Effector memory CD4-positive, alpha-beta T cell (primary cell): ENCODE measurements around the gene RHOBTB3.

ENCODE experiments used
- DNase-seq, 3 donors: peaks; one replicate each; pipeline ENCODE4 v3.0.0-alpha.2; 2020
- H3K27ac ChIP-seq: 2 replicates; pipeline ENCODE4 v1.7.0; 2013; ENCODE audit warnings: mild to moderate bottlenecking, low read length, moderate library complexity; ENCODE audit not compliant: insufficient read depth, poor library complexity, severe bottlenecking
- H3K27me3 ChIP-seq: replicated peaks from 2 replicates; pipeline ENCODE4 v1.7.0; 2013; ENCODE audit warnings: mild to moderate bottlenecking, low read length; ENCODE audit not compliant: insufficient read depth, control insufficient read depth, poor library complexity, severe bottlenecking
- H3K36me3 ChIP-seq: 2 replicates; pipeline ENCODE4 v1.7.0; 2013; ENCODE audit warnings: mild to moderate bottlenecking, low read length, moderate library complexity; ENCODE audit not compliant: control insufficient read depth, insufficient read depth
- H3K4me1 ChIP-seq: 2 replicates; pipeline ENCODE4 v1.7.0; 2013; ENCODE audit warnings: low read length, mild to moderate bottlenecking; ENCODE audit not compliant: control insufficient read depth, insufficient read depth, poor library complexity, severe bottlenecking
- H3K4me3 ChIP-seq: 2 replicates; pipeline ENCODE4 v1.7.0; 2013; ENCODE audit warnings: low read length, low read depth, mild to moderate bottlenecking; ENCODE audit not compliant: insufficient read depth, poor library complexity, severe bottlenecking
- H3K9me3 ChIP-seq: 2 replicates; pipeline ENCODE4 v1.7.0; 2013; ENCODE audit warnings: mild to moderate bottlenecking, low read length, moderate library complexity; ENCODE audit not compliant: control insufficient read depth

The RHOBTB3 gene

GRCh38 chr5:95839658-95840057, 108.5 kb downstream of the RHOBTB3 start:
- H3K27me3 ChIP-seq, result no peaks in the 10 kb centered on the region
- H3K27ac ChIP-seq, result no peak overlapping the region
- no peak overlapping the region for H3K4me3 ChIP-seq
- H3K9me3 ChIP-seq, result no peaks in the 10 kb centered on the region
- DNase-seq, result no peak
- peaks cover 18% of the 10 kb centered on the region for H3K4me1 ChIP-seq
- H3K36me3 ChIP-seq, result no peaks in the 10 kb centered on the region

GRCh38 chr5:95840956-95841705, 110.0 kb downstream of the RHOBTB3 start:
- Histone ChIP-seq H3K9me3 (no peaks in the 10 kb centered on the region), H3K4me3 (no peak overlapping the region), H3K4me1 (peaks cover 17% of the 10 kb centered on the region), H3K36me3 (no peaks in the 10 kb centered on the region), H3K27me3 (no peaks in the 10 kb centered on the region), H3K27ac (no peak overlapping the region)
- DNase-seq, result no peak

GRCh38 chr5:95841914-95842812, 111.0 kb downstream of the RHOBTB3 start:
- H3K9me3 ChIP-seq, result no peaks in the 10 kb centered on the region
- H3K27me3 ChIP-seq, result no peaks in the 10 kb centered on the region
- H3K27ac ChIP-seq, result no peak overlapping the region
- no peak for DNase-seq
- peaks cover 12% of the 10 kb centered on the region for H3K4me1 ChIP-seq
- H3K36me3 ChIP-seq, result no peaks in the 10 kb centered on the region
- H3K4me3 ChIP-seq, result no peak overlapping the region

GRCh38 chr5:95842854-95843544, 111.9 kb downstream of the RHOBTB3 start:
- Histone ChIP-seq H3K27ac (no peak overlapping the region), H3K36me3 (no peaks in the 10 kb centered on the region), H3K4me3 (no peak overlapping the region), H3K9me3 (no peaks in the 10 kb centered on the region), H3K27me3 (no peaks in the 10 kb centered on the region), H3K4me1 (peaks cover 12% of the 10 kb centered on the region)
- peak; percentile 48 to 51 (median 49) for DNase-seq

- H3K4me3 ChIP-seq, result no peak overlapping the region
- no peaks in the 10 kb centered on the region for H3K9me3 ChIP-seq
- no peaks in the 10 kb centered on the region for H3K36me3 ChIP-seq
- no peak overlapping the region for H3K27ac ChIP-seq
- H3K27me3 ChIP-seq, result no peaks in the 10 kb centered on the region
- no peak for DNase-seq
- H3K4me1 ChIP-seq, result peaks cover 12% of the 10 kb centered on the region
Measured at GRCh38 chr5:95843733-95844223, 112.6 kb downstream of the RHOBTB3 start.

- H3K4me3 ChIP-seq, result no peak overlapping the region
- H3K27me3 ChIP-seq, result no peaks in the 10 kb centered on the region
- no peak for DNase-seq
- H3K9me3 ChIP-seq, result no peaks in the 10 kb centered on the region
- peaks cover 12% of the 10 kb centered on the region for H3K4me1 ChIP-seq
- no peak overlapping the region for H3K27ac ChIP-seq
- no peaks in the 10 kb centered on the region for H3K36me3 ChIP-seq
Measured at GRCh38 chr5:95845391-95845790, 114.3 kb downstream of the RHOBTB3 start.
